Fibroblast of skin of right quadriceps (primary cell): Measurements from ENCODE around the gene SDR9C7.
"Not testable (repeated sequence)": the region's sequence is repeated elsewhere in the genome, so short reads cannot be mapped to it uniquely, and the experiment has no call there.

Experiments used
- DNase-seq: peaks from one replicate; pipeline ENCODE4 v3.0.0-alpha.2; 2013

The SDR9C7 gene

DNA sequence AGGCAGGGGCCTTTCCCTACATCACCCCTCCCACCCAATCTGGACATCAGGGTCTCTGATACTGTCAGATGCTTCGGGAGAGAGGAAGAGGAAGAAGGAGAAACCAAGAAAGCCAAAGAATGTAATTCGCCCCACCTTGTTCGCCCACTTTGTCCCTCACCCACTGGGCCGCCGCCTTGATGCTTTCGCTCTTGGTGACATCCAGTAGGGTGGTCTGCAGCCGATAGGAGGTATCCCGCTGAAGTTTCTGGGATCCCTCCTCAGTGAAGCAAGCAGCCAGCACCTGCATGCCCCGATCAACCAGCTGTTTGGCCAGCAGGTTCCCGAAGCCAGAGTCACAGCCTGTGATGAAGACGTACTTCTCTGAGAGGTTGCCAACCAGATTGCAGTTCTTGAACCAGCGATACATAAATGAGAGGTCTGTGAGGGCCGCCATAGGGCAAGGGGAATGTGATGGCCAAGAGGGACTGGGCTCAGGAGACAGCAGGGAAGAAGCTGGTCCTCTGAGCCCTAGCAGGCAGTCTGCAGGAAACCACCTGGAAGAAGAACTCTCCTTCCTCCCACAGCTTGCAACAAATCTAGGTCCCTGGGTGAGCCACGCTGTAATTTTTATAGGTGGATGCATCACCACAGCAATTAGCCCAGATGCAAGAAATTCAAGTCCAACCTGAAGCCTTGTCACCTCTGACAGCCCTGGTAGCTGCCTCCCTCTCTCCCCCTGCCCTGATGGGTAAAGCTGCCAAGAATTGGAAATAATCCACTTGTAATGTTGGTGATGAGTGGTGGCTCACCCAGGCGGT, at the start of gene SDR9C7:
Gene SDR9C7 (minus strand): TSS at position 583 of the 800 bp plus-strand sequence. CDS start 147 bp downstream, at position 436.
- DNase-seq = no peak

- DNase-seq = no peak
Observed at GRCh38 chr12:56983386-56983785, 49.2 kb upstream of the SDR9C7 start.

DNA sequence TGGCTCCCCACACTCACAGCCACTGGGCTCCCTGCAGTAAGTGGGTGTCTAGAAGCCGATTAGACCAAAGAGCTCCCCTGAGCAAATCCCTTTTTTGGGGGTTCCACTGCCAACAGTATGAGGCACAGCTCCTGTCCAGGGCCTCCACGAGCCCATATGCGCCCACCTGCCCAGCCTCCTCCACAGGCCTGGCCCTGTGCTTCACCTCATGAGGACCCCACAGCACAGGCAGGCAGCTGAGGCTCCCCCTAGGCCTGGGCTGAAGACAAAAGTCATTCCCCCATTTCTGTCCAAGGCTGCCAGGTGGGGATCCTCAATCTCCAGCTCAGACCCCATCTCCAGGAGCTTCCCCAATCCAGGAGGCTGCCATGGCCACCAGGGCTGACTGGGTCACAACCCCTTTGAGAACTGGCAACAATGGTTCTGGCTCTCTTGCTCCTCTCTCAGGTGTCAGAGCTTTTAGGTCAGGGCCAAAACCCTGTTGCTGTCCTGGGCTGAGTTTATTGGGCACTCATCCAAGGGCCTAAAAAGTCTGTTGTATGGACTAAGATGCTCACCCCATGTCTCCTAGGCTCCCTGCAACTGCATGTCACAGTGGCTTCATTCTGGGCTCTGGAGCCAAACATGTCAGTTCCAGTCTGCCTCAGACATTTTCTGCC, 48.5 kb upstream of the SDR9C7 start:
- not testable (repeated sequence) for DNase-seq

GRCh38 chr12:56980941-56981530, 46.8 kb upstream of the SDR9C7 start:
- no peak for DNase-seq

DNA sequence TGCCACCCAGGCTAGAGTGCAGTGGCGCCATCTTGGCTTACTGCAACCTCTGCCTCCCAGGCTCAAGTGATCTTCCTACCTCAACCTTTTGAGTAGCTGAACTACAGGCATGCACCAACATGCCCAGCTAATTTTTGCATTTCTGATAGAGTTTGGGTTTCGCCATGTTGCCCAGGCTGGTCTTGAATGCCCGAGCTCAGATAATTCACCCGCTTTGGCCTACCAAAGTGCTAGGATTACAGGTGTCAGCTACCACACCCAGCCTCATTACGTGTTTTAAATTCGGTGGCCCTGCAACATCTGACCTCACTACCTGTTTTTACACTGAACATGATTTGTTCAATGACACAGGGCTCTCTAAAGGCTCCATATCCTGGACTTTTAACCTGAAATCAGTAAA, 46.1 kb upstream of the SDR9C7 start:
- DNase-seq = no peak

DNA sequence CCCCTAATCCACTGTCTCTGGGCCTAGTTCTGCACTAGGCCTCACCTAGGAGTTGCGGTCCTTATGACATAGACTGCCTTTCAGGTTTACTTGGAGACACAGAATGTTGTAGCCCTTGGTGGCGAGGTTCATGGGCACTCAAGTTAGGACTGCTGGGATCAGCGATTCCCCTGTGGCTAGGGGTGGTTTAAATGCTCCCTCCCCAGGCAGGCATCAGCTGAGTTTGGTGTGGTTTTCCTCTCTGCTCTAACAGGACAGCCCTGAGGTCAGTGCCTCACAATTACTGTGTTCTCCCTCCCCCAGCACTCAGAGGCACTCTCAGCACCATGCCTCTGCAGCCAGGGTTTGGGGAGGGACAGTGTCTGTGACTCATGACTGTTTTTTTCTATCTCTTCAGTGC, 45.4 kb upstream of the SDR9C7 start:
- DNase-seq = no peak

DNA sequence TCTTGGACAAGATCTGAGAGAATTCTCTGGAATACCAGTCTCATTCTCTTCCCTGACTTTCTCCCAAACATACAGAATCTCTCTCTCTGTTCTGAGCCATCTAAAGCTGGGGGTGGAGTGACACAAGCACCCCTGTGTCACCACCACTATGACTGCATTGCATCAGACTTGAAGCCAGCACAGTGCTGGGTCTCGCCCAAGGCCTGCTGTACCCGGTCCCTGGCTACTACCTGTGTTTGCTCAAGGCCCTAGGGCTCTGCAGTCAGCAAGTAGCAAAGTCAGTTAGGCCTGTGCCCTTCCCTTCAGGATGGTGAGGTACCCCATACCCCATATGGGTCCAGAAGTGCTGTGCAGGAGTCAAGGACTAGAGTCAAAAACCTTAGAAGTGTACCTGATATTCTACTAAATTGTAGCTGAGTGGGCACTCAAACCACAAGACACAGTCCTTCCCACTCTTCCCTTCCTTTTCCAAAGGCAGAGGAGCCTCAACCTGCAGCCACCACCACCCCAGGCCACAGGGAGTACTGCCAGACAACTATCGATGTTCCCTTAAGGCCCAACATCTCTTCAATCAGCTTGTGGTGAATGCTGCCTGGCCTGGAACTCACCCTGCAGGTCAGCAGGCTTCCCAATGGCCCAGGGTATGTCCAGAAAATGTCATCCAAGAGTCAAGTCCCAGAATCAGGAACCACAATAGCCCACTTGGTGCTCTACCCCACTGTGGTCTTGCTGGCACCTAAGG, 44.4 kb upstream of the SDR9C7 start:
- no peak for DNase-seq

DNA sequence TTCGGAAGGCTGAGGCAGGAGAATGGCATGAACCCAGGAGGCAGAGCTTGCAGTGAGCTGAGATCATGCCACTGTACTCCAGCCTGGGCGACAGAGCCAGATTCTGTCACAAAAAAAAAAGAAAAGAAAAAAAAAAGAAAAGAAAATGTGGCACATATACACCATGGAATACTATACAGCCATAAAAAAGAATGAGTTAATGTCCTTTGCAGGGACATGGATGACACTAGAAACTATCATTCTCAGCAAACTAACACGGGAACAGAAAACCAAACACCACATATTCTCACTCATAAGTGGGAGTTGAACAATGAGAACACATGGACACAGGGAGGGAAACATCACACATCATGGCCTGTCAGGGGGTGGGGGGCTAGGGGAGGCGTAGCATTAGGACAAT, 43.2 kb upstream of the SDR9C7 start:
- DNase-seq = not testable (repeated sequence)

DNA sequence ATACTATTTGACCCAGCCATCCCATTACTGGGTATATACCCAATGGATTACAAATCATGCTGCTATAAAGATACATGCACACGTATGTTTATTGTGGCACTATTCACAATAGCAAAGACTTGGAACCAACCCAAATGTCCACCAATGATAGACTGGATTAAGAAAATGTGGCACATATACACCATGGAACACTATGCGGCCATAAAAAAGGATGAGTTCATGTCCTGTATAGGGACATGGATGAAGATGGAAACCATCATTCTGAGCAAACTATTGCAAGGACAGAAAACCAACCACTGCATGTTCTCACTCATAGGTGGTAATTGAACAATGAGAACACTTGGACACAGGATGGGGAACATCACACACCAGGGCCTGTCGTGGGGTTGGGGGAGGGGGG, 40.0 kb upstream of the SDR9C7 start:
- DNase-seq = not testable (repeated sequence)

DNA sequence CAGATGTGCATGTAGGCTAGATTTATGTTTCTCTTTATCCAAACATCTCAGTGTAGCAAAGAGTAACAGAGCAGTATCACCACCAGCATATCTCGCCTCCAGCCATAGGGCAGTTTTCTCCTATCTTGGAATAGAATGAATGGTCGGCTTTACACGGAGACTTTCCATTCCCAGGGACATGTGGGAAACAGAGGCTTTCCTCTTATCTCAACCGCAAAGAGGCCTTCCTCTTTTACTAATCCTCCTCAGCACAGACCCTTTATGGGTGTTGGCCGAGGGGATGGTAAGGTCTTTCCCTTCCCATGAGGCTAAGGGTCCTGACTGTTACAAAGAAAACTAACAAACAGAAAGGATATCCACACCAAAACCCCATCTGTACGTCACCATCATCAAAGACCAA, 34.7 kb upstream of the SDR9C7 start:
- not testable (repeated sequence) for DNase-seq

DNA sequence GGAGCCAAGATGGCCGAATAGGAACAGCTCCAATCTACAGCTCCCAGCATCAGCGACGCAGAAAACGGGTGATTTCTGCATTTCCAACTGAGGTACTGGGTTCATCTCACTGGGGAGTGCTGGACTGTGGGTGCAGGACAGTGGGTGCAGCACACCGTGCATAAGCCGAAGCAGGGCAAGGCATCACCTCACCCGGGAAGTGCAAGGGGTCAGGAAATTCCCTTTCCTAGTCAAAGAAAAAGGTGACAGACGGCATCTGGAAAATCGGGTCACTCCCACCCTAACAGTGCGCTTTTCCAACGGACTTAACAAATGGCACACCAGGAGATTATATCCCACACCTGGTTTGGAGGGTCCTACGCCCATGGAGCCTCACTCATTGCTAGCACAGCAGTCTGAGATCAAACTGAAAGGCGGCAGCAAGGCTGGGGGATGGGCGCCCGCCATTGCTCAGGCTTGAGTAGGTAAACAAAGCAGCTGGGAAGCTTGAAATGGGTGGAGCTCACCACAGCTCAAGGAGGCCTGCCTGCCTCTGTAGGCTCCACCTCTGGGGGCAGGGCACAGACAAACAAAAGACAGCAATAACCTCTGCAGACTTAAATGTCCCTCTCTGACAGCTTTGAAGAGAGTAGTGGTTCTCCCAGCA, 31.9 kb upstream of the SDR9C7 start:
- not testable (repeated sequence) for DNase-seq

DNA sequence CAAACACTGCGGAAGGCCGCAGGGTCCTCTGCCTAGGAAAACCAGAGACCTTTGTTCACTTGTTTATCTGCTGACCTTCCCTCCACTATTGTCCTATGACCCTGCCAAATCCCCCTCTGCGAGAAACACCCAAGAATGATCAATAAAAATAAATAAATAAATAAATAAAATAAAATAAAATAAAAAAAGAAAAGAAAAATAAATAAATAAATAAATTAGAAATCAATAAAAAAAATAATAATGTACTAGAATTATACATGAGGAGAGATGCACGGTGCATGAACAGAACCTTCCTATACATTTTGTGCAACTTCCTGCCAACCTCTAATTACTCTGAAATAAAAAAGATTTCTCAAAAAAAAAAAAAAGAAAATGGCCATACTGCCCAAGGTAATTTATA, 30.9 kb upstream of the SDR9C7 start:
- not testable (repeated sequence) for DNase-seq

GRCh38 chr12:56963557-56963956, 29.3 kb upstream of the SDR9C7 start:
- not testable (repeated sequence) for DNase-seq

DNA sequence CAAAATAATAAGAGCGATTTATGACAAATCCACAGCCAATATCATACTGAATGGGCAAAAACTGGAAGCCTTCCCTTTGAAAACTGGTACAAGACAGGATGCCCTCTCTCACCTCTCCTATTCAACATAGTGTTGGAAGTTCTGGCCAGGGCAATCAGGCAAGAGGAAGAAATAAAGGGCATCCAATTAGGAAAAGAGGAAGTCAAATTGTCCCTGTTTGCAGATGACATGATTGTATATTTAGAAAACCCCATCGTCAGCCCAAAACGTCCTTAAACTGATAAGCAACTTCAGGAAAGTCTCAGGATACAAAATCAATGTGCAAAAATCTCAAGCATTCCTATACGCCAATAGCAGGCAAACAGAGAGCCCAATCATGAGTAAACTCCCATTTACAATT, 28.0 kb upstream of the SDR9C7 start:
- DNase-seq = not testable (repeated sequence)

DNA sequence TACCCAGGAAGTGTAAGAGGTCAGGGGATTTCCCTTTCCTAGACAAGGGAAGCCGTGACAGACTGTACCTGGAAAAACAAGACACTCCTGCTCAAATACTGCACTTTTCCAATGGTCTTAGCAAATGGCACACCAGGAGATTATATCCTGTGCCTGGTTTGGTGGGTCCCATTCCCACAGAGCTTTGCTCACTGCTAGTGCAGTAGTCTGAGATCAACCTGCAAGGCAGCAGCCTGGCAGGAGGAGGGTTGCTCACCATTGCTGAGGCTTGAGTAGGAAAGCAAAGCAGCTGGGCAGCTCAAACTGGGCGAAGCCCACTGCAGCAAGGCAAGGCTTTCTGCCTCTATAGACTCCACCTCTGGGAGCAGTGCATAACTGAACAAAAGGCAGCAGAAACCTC, 24.2 kb upstream of the SDR9C7 start:
- DNase-seq = no peak

GRCh38 chr12:56957229-56958052, 23.2 kb upstream of the SDR9C7 start, which contains the start of gene RDH16:
RDH16 (minus strand) TSS chr12:56957608; CDS start chr12:56957462, 146 bp downstream.
- DNase-seq = no peak

DNA sequence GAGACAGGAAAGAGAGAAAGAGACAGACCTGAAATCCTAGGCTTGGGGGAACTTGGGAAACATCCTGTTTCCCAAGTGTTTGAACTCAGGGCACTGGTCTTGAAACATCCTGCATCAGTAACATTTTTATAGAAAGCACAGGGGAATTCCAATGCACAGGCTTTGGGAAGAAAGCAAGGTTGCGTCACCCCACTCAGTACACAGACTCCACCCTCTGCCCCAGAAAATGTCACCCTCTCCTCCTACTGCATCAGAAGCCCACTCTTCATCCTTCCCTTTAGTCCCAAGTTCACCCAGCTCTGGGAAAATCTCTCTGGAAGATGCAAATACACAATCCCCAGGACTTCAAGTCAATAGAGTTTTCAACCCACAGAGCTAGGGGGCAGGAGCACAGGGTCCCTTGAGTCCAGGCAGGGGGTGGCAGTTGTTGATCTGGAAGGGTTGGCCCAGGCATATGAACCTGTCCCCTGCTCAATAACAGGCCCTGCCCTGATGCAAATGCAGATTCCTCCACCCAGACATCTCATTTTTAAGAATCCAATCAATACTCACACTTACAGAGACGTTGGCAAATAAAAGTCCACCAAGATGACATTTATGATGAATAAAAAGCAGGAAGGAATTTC, 21.5 kb upstream of the SDR9C7 start:
- DNase-seq = no peak

DNA sequence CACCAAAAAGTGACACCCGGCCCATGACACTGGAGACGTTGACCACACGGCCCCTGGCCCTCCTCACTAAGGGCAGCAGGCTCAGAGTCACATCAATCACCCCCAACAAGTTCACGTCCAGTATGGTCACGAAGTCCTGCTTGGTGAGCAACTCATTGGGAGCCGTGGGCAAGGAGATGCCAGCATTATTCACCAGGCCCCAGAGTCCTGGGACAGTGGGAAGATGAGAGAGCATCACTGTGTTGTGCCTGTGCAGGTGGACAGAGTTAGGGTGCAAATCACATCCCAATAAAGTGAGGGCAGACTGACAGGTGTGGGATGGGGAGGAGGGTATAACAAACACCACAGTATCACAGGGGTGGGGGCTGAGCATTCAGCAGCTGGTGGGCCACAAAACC, 20.7 kb upstream of the SDR9C7 start:
- no peak for DNase-seq

DNA sequence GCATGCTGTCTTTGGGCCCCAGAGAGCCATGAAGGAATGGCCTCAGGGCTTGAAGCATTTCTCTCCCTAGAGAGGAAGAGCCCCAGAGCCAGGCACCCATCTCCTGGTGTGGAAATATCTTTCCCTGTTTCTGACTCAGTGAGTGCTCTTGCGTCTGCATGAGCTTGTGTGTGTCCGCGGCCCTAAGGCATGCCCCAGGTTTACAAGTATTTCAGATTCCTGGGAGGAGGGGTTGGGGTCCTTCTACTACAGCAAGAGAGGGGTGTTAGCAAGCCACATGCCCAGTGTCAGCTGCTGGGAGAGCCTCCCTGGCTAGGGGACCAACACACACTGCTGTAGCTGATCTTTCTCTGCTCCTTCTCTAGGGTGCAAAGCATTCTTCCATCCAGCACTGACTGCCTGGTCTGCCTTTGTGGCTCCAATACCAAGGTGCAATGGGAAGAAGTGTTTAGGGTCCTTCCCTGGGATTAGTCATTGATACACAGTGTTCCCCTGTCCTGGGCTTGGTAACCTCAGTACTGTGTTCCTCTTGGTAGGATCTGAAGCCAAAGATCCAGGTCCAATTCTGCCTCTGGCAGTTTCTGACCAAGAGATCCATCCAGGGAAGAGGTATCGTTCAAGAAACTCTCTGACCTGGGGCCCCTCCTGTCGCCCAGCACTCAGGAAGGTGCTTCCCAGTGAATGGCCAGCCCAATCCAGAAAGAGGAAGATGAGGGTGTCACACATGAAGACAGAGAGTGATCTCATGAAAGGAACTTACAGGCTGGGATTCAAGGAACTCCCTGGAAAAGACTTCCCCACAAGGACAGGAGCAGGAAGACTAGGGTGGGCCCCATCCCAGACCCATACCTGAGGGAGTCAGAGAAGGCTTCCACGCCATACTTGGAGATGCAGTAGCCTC, 20.1 kb upstream of the SDR9C7 start:
- DNase-seq = no peak

DNA sequence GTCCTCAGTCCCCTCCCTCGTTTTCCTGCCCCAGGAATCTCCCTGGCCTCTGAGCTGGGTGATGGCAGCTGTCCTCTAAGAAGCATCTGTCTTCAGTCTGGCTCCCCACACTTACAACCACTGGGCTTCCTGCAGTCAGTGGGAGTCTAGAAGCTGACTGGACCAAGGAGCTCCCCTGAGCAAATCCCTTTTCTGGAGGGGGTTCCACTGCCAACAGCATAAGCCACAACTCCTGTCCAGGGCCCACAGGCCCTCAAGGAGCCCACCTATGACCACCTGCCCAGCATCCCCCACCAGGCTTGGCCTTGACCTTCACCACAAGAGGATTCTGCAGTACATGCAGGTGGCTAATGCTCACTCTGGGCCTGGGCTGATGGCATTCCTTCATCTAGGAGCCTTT, 19.1 kb upstream of the SDR9C7 start:
- DNase-seq = no peak
